BLaER1 (cell line): ENCODE measurements around the gene EPHA8.

Experiments
- H3K27ac ChIP-seq: shearing (Covaris generic); formaldehyde crosslinking; 2 replicates; pipeline ENCODE4 v1.8.1; 2022
- H3K27me3 ChIP-seq: shearing (Covaris generic); formaldehyde crosslinking; 2 replicates; pipeline ENCODE4 v1.8.1; 2022
- H3K36me3 ChIP-seq: shearing (Covaris generic); formaldehyde crosslinking; 2 replicates; pipeline ENCODE4 v1.8.1; 2022
- H3K4me1 ChIP-seq: shearing (Covaris generic); formaldehyde crosslinking; 2 replicates; pipeline ENCODE4 v1.8.1; 2022
- H3K4me2 ChIP-seq: shearing (Covaris generic); formaldehyde crosslinking; 2 replicates; pipeline ENCODE4 v1.8.1; 2022
- H3K4me3 ChIP-seq: shearing (Covaris generic); formaldehyde crosslinking; 2 replicates; pipeline ENCODE4 v1.8.1; 2022
- H3K9ac ChIP-seq: shearing (Covaris generic); formaldehyde crosslinking; 2 replicates; pipeline ENCODE4 v1.8.1; 2022
- H3K9me3 ChIP-seq: shearing (Covaris generic); formaldehyde crosslinking; 2 replicates; pipeline ENCODE4 v1.8.1; 2022
- H4K20me1 ChIP-seq: shearing (Covaris generic); formaldehyde crosslinking; 2 replicates; pipeline ENCODE4 v1.8.1; 2022
- Cebpa-rat ChIP-seq: shearing (Covaris generic); IDR thresholded peaks from 2 replicates; pipeline ENCODE4 v1.8.1; 2022

The EPHA8 gene

DNA sequence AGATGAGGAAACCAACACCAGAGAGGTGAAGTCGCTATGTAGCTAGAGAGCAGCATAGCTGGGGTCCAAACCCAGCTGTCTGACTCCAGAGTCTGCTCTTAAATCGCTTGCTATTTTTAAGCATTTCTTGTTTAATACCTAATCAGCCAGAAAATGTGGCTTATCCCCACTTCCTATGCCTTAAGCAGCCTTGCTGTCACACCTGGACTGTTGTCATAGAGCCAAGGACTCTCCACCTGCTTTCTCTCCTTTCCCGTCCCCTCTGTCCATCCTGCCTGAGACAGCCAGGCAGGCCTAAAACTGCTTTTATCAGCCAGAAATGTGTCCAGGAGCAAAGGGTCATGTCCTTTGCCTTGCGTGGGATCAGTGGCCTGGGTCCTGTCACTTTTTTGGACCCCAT, 28.3 kb upstream of the EPHA8 start:
- Histone ChIP-seq H3K27me3 (no peaks in the 10 kb centered on the region), H3K9ac (no peak overlapping the region), H3K9me3 (no peaks in the 10 kb centered on the region), H4K20me1 (no peaks in the 10 kb centered on the region; the same call in 1 of the 2 replicates), H3K36me3 (peaks cover 1% of the 10 kb centered on the region; the same call in 1 of the 2 replicates), H3K4me3 (no peak overlapping the region), H3K27ac (no peak overlapping the region), H3K4me1 (peaks cover 42% of the 10 kb centered on the region), H3K4me2 (no peak overlapping the region)
- no peak for TF ChIP-seq Cebpa-rat

GRCh38 chr1:22535399-22535798, 27.9 kb upstream of the EPHA8 start:
- H3K36me3 ChIP-seq: no peaks in the 10 kb centered on the region; the same call in 1 of the 2 replicates

GRCh38 chr1:22536506-22536905, 26.8 kb upstream of the EPHA8 start:
- H3K4me1 ChIP-seq: peaks cover 48% of the 10 kb centered on the region
- no peaks in the 10 kb centered on the region for H3K27me3 ChIP-seq
- H4K20me1 ChIP-seq: no peaks in the 10 kb centered on the region
- H3K9ac ChIP-seq: no peak overlapping the region
- H3K36me3 ChIP-seq: no peaks in the 10 kb centered on the region; the same call in 1 of the 2 replicates
- no peak for TF ChIP-seq Cebpa-rat
- no peak overlapping the region for H3K4me3 ChIP-seq
- no peaks in the 10 kb centered on the region for H3K9me3 ChIP-seq
- H3K27ac ChIP-seq: no peak overlapping the region
- no peak overlapping the region; the same call in 1 of the 2 replicates for H3K4me2 ChIP-seq

More at GRCh38 chr1:22535399-22535798, 27.9 kb upstream of the EPHA8 start:
- no peaks in the 10 kb centered on the region; the same call in 1 of the 2 replicates for H4K20me1 ChIP-seq
- no peak overlapping the region for H3K9ac ChIP-seq
- no peaks in the 10 kb centered on the region for H3K9me3 ChIP-seq
- H3K4me2 ChIP-seq: no peak overlapping the region
- H3K27ac ChIP-seq: no peak overlapping the region
- peaks cover 46% of the 10 kb centered on the region for H3K4me1 ChIP-seq
- TF ChIP-seq Cebpa-rat: no peak
- no peaks in the 10 kb centered on the region for H3K27me3 ChIP-seq
- H3K4me3 ChIP-seq: no peak overlapping the region

GRCh38 chr1:22537441-22538139, 25.7 kb upstream of the EPHA8 start:
- no peaks in the 10 kb centered on the region for H4K20me1 ChIP-seq
- H3K27me3 ChIP-seq: no peaks in the 10 kb centered on the region
- H3K9ac ChIP-seq: no peak overlapping the region
- TF ChIP-seq Cebpa-rat: no peak
- no peak overlapping the region for H3K4me3 ChIP-seq
- H3K36me3 ChIP-seq: no peaks in the 10 kb centered on the region; the same call in 1 of the 2 replicates
- H3K9me3 ChIP-seq: no peaks in the 10 kb centered on the region
- H3K4me1 ChIP-seq: peaks cover 48% of the 10 kb centered on the region
- peak overlapping the region; percentile 7; the same call in 1 of the 2 replicates for H3K27ac ChIP-seq
- H3K4me2 ChIP-seq: peak overlapping the region; percentile 65

GRCh38 chr1:22539510-22540118, 23.7 kb upstream of the EPHA8 start:
- no peak overlapping the region for H3K4me3 ChIP-seq
- H3K27me3 ChIP-seq: no peaks in the 10 kb centered on the region
- H3K9me3 ChIP-seq: no peaks in the 10 kb centered on the region
- no peak overlapping the region for H3K9ac ChIP-seq
- peak overlapping the region; percentile 65 for H3K4me2 ChIP-seq
- TF ChIP-seq Cebpa-rat: no peak
- no peaks in the 10 kb centered on the region for H4K20me1 ChIP-seq
- H3K36me3 ChIP-seq: no peaks in the 10 kb centered on the region
- H3K27ac ChIP-seq: peak overlapping the region; percentile 1; the same call in 1 of the 2 replicates
- peaks cover 45% of the 10 kb centered on the region for H3K4me1 ChIP-seq

- no peaks in the 10 kb centered on the region for H4K20me1 ChIP-seq
- H3K9ac ChIP-seq: no peak overlapping the region
- H3K4me3 ChIP-seq: no peak overlapping the region
- no peaks in the 10 kb centered on the region for H3K9me3 ChIP-seq
- H3K4me2 ChIP-seq: peak overlapping the region; percentile 65; the same call in 1 of the 2 replicates
- H3K27me3 ChIP-seq: 0 out of 2 replicates have a peak, but pooled peaks cover 2% of the 10 kb centered on the region
- H3K4me1 ChIP-seq: peaks cover 40% of the 10 kb centered on the region
- H3K36me3 ChIP-seq: no peaks in the 10 kb centered on the region
- H3K27ac ChIP-seq: peak overlapping the region; percentile 1; the same call in 1 of the 2 replicates
- TF ChIP-seq Cebpa-rat: no peak
Observed at GRCh38 chr1:22540337-22540736, 23.0 kb upstream of the EPHA8 start.

- H3K4me2 ChIP-seq: no peak overlapping the region
- no peaks in the 10 kb centered on the region for H4K20me1 ChIP-seq
- no peaks in the 10 kb centered on the region for H3K9me3 ChIP-seq
- TF ChIP-seq Cebpa-rat: no peak
- no peak overlapping the region for H3K4me3 ChIP-seq
- H3K9ac ChIP-seq: no peak overlapping the region
- no peaks in the 10 kb centered on the region for H3K36me3 ChIP-seq
- H3K27me3 ChIP-seq: peaks cover 25% of the 10 kb centered on the region
- H3K27ac ChIP-seq: no peak overlapping the region
- H3K4me1 ChIP-seq: peaks cover 26% of the 10 kb centered on the region
Observed at GRCh38 chr1:22542886-22543285, 20.4 kb upstream of the EPHA8 start.

DNA sequence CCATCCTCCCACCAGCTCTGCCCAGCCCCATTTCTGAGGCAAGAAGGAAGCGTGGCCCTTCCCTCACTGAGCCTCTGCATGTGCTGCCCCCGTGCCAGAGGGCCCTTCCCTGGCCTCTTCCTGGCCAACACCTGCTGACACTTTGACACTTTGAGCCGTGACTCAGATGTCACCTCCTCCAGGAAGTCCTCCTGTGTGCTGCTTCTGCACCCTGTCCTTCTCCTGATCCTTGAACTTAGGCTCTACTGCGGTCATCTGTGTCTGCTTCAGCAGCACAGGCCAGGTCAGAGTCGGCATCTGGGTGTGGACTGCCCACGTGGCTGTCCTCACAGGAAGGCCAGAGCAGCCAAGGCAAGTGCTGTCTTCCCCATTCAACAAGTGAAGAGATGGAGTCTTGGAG, 19.6 kb upstream of the EPHA8 start:
- no peak for TF ChIP-seq Cebpa-rat
- Histone ChIP-seq H3K27me3 (peaks cover 33% of the 10 kb centered on the region), H3K4me3 (no peak overlapping the region), H3K27ac (no peak overlapping the region), H3K4me1 (peaks cover 18% of the 10 kb centered on the region), H3K36me3 (no peaks in the 10 kb centered on the region), H3K9ac (no peak overlapping the region), H3K9me3 (no peaks in the 10 kb centered on the region), H3K4me2 (no peak overlapping the region), H4K20me1 (no peaks in the 10 kb centered on the region)

DNA sequence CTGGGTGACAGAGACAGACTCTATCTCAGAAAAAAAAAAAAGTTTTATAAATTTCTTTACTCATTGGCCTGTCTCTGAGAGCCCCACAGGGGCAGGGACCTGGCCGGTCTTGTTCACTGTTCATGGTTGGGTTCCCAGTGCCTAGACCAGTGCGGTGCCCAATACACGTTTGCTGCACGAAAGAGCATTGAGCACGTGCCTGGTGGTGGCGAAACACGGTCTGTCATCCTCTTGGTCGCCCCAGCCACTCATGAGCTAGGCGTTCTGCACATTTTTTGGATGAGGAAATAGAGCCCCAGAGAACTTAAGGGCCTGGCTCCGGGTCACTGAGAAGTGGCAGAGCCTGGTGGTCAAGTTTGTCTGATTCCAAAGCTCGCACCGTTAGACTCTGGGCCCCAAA, 18.7 kb upstream of the EPHA8 start:
- no peak for TF ChIP-seq Cebpa-rat
- no peak overlapping the region for H3K27ac ChIP-seq
- peaks cover 9% of the 10 kb centered on the region for H3K4me1 ChIP-seq
- no peaks in the 10 kb centered on the region for H4K20me1 ChIP-seq
- H3K36me3 ChIP-seq: no peaks in the 10 kb centered on the region
- no peak overlapping the region for H3K4me3 ChIP-seq
- H3K9me3 ChIP-seq: no peaks in the 10 kb centered on the region
- H3K27me3 ChIP-seq: peaks cover 34% of the 10 kb centered on the region
- no peak overlapping the region for H3K9ac ChIP-seq
- H3K4me2 ChIP-seq: no peak overlapping the region

DNA sequence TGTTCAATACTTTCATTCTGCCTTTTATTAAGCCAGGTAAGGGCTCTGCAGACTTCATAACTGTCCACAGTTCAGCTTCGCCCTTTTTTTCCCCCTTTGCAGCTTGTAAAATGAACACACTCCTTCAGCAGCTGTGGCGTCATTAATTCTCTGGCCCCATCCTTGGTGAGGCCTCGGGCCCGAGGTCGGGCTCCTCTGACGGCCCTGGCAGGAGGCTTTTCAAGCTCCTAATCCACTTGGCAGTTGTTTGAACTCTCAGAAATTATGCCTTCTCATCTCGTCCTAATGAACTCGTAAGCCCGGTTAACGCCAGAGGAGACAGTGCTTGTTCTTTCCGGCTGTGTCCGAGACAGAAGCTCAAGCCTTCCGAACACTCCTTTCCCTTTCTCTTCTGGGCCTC, 18.1 kb upstream of the EPHA8 start:
- no peaks in the 10 kb centered on the region for H3K36me3 ChIP-seq
- no peaks in the 10 kb centered on the region for H3K9me3 ChIP-seq
- H3K9ac ChIP-seq: no peak overlapping the region
- TF ChIP-seq Cebpa-rat: no peak
- no peaks in the 10 kb centered on the region for H4K20me1 ChIP-seq
- H3K4me1 ChIP-seq: peaks cover 4% of the 10 kb centered on the region
- no peak overlapping the region for H3K27ac ChIP-seq
- no peak overlapping the region for H3K4me2 ChIP-seq
- no peak overlapping the region for H3K4me3 ChIP-seq
- peaks cover 34% of the 10 kb centered on the region for H3K27me3 ChIP-seq
